Brain microvascular endothelial cell (primary cell): ENCODE data around the gene TNFRSF19.

ENCODE experiments used
- DNase-seq: peaks from one replicate; pipeline ENCODE4 v3.0.0-alpha.2; 2020
- H3K27ac ChIP-seq: fragments of 250-450 bp; sonication (Bioruptor Pico); 2 replicates; pipeline ENCODE4 v1.5.1; 2020; ENCODE audit warnings: mild to moderate bottlenecking, moderate library complexity
- H3K27me3 ChIP-seq: fragments of 250-450 bp; sonication (Bioruptor Pico); replicated peaks from 2 replicates; pipeline ENCODE4 v1.5.1; 2020; ENCODE audit warnings: mild to moderate bottlenecking
- H3K36me3 ChIP-seq: fragments of 250-450 bp; sonication (Bioruptor Pico); replicated peaks from 2 replicates; pipeline ENCODE4 v1.5.1; 2020; ENCODE audit warnings: mild to moderate bottlenecking
- H3K4me3 ChIP-seq: 2 replicates; pipeline ENCODE4 v1.5.1; 2011; ENCODE audit warnings: low read depth, mild to moderate bottlenecking, control low read depth, low read length, moderate library complexity
- CTCF ChIP-seq: IDR thresholded peaks from 2 replicates; pipeline ENCODE4 v1.5.1; 2011; ENCODE audit warnings: low read depth, mild to moderate bottlenecking, moderate library complexity, low read length, control low read depth, inconsistent platforms; ENCODE audit errors: missing control alignments
- in situ Hi-C: cut with HindIII; loops from 2 replicates; pipeline ENCODE4 v1.10.0; 2017; ENCODE audit warnings: low sequenced_read_pairs, low pct_ligation_motif_present

TNFRSF19 gene

DNA sequence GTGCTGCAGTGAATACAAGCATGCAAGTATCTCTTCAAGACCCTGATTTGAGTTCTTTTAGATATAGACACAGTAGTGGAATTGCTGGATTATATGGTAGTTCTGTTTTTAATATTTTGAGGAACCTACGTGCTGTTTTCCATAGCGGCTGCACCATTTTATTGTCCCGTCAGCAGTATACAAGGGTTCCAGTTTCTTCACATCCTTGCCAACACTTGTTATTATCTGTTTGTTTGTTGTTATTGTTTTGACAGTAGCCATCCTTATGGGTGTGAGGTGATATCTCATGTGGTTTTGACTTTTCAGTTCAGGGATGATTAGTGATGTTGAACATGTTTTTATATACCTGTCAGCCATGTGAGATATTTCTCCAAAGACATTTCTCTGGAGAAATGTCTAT lies 53.2 kb downstream of the TNFRSF19 start:
- Histone ChIP-seq H3K36me3 (no peaks in the 10 kb centered on the region), H3K27me3 (no peaks in the 10 kb centered on the region), H3K27ac (no peak overlapping the region), H3K4me3 (no peak overlapping the region)
- no peak for DNase-seq
- in situ Hi-C loops: no loop called here
- TF ChIP-seq CTCF: no peak

DNA sequence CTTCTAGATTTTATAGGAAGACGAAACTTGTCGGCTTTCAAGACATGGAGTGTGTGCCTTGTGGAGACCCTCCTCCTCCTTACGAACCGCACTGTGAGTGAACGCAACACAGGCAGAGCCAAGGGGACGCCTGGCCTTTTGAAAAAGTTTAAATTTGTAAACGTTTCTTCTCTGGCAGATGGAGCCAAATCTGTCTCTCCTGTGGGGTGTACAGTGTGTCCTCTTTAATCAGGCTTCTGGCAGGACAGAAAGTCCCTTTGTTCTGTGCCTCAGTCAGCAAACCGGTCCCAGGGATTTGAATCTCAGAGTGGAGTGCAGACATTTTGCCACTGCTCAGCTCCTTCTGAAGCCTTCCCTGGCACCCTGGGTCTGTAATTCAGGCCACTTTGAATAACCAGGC lies 56.5 kb downstream of the TNFRSF19 start:
- no peak for DNase-seq
- no peak for TF ChIP-seq CTCF
- in situ Hi-C loops: no loop called here
- Histone ChIP-seq H3K4me3 (no peak overlapping the region), H3K27me3 (no peaks in the 10 kb centered on the region), H3K36me3 (no peaks in the 10 kb centered on the region), H3K27ac (no peak overlapping the region)

GRCh38 chr13:23627410-23627809 lies 57.2 kb downstream of the TNFRSF19 start:
- Histone ChIP-seq H3K27me3 (no peaks in the 10 kb centered on the region), H3K36me3 (no peaks in the 10 kb centered on the region), H3K4me3 (no peak overlapping the region), H3K27ac (no peak overlapping the region)
- DNase-seq: no peak
- in situ Hi-C loops: no loop called here
- no peak for TF ChIP-seq CTCF

DNA sequence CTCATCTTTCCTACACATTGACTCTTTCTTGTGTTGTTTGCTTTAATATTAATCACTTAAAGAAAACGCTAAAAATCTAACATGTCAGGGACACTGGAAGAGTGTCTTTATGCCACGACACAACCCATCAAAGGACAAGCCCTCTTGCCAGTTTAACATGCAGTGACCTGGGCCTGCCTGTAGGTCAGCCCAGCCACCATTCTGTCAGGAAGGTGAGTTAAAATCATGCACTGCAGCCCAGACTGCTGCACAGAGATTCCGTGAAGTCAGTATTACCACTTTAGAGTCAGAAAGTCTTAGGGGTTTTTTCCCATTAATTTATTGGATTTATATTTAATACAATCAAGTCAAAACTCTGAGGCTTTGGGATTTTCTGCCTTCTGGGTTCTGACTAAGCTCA lies 58.0 kb downstream of the TNFRSF19 start:
- no peaks in the 10 kb centered on the region for H3K27me3 ChIP-seq
- no peaks in the 10 kb centered on the region for H3K36me3 ChIP-seq
- no peak overlapping the region for H3K4me3 ChIP-seq
- in situ Hi-C loops: no loop called here
- H3K27ac ChIP-seq: no peak overlapping the region
- no peak for TF ChIP-seq CTCF
- DNase-seq: no peak

DNA sequence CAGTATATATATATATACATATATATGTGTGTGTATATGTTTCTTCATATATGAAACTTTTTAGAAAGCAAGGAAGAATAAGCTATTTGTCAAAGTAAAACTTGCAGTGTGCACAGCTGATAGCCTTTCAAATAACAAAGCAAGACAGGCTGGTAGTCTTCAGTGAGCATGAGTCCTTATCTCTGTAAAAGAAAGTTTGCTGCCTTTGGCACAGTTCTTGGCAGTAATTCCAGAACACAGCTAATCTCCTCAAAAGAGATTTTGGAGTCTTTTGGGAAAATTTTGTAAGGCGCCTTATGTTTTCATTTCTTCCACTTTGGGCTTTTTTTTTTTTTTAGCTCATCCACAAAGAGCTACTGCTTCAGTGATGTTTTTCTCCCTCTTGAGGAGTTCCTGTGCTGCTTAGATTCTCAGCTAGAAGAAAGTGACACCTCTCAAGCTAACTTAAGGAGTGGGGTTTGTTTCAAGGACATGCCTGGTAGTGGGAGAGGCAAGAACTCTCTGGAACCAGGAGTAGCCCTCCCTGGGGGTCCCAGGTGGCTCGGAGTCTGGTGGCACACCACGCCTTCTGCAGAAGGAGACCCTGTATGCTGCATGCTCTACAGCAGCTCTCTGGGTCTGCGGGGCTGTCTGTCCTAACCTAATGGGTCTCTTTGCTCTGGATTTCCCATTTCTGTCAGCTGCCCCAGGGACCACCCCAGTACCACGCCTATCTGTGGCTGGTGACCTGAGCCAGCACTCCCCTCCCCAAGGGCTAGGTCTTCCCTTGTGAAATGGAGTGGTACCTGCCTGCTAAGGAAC lies 58.8 kb downstream of the TNFRSF19 start:
- Histone ChIP-seq H3K27ac (no peak overlapping the region), H3K36me3 (no peaks in the 10 kb centered on the region), H3K27me3 (no peaks in the 10 kb centered on the region), H3K4me3 (no peak overlapping the region)
- TF ChIP-seq CTCF: no peak
- no peak for DNase-seq
- in situ Hi-C loops: no loop called here
